Measurements from ENCODE around the gene BRINP3.

The BRINP3 gene

GRCh38 chr1:190138266-190138665, 339.4 kb downstream of the BRINP3 start:
- Histone ChIP-seq H3K27me3 (ENCODE audit: insufficient read depth, low read length) (no peaks in the 10 kb centered on the region), H3K23ac (ENCODE audit: low read length) (no peak overlapping the region), H3K9ac (ENCODE audit: low read length) (no peak overlapping the region), H3K27ac (ENCODE audit: low read depth, low read length) (no peak overlapping the region), H3K79me2 (ENCODE audit: control insufficient read depth, insufficient read depth, low read length, poor library complexity) (no peaks in the 10 kb centered on the region), H3K18ac (ENCODE audit: low read length) (no peak overlapping the region), H2BK120ac (ENCODE audit: insufficient read depth, low read length, poor library complexity) (no peak overlapping the region), H2BK5ac (ENCODE audit: low read depth, low read length, poor library complexity) (no peak overlapping the region), H2AFZ (ENCODE audit: insufficient read depth, low read length, poor library complexity) (no peak overlapping the region), H2BK12ac (ENCODE audit: low read length) (no peak overlapping the region), H3K14ac (ENCODE audit: low read length) (no peak overlapping the region), H4K91ac (ENCODE audit: low read depth, low read length) (no peak overlapping the region), H3K4me3 (ENCODE audit: low read depth, low read length) (no peak overlapping the region), H3K4me1 (ENCODE audit: control insufficient read depth in 1 of 2, insufficient read depth in 2 of 2, low read length in 2 of 2) (no peaks in the 10 kb centered on the region), H2AK5ac (ENCODE audit: low read length) (no peak overlapping the region), H3K79me1 (ENCODE audit: low read length) (no peaks in the 10 kb centered on the region), H3K9me3 (ENCODE audit: insufficient read depth, low read depth, low read length) (no peaks in the 10 kb centered on the region), H3K4me2 (ENCODE audit: low read length) (no peak overlapping the region), H4K12ac (ENCODE audit: low read depth, low read length) (no peak overlapping the region), H4K8ac (ENCODE audit: low read depth, low read length) (no peak overlapping the region), H3K36me3 (ENCODE audit: control insufficient read depth in 1 of 2, insufficient read depth in 2 of 2, low read length in 2 of 2) (no peaks in the 10 kb centered on the region), H3K4ac (ENCODE audit: low read depth, low read length) (no peak overlapping the region)
- no peak for DNase-seq
- WGBS (ENCODE audit: extremely low coverage, insufficient coverage, insufficient read length), result no CpG with 5 or more reads among the region's 2 CpGs

DNA sequence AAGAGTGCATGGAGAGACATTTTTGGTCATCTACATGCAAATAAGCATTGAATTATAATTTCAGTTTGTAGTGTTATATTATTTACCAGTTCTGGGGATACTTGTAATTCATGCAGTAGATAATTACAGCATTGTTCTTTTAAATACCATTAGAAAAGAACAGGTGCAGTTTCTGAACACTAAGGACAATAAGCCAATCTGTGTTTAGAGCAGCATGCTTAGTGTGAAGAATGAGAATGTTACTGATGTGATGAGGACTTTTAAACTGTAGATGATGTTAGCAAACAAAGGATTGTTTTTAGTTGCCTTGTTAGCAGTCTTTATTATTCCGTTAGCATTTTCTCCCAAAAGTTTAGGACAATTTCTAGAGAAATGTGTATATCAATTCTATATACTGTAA, 348.3 kb downstream of the BRINP3 start:
- WGBS (ENCODE audit: extremely low coverage, insufficient coverage, insufficient read length), result no CpG with 5 or more reads among the region's 1 CpG
- H3K36me3 ChIP-seq (ENCODE audit: control insufficient read depth in 1 of 2, insufficient read depth in 2 of 2, low read length in 2 of 2), result no peaks in the 10 kb centered on the region
- no peak overlapping the region for H3K4me2 ChIP-seq (ENCODE audit: low read length)

DNA sequence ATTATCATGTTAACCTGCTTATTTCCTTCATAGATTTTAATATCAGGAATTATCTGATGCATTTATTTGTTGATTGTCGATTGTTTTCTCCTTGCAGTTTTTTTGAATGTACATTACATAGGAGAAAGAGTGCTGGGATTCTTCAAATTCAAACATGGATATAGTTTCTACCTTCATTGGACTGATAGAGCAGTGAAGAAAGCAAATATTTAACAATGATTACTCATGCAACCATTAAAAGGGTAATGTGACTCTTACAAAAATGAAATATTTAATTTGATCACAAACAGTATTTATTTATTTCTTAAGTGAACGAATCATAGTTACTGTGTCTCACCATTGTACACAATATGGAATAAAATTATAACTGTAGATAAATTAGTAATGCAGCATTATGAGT, 350.9 kb downstream of the BRINP3 start:
- no peak for DNase-seq
- WGBS (ENCODE audit: extremely low coverage, insufficient coverage, insufficient read length), result no CpG with 5 or more reads among the region's 2 CpGs
- no peak overlapping the region for H2BK120ac ChIP-seq (ENCODE audit: insufficient read depth, low read length, poor library complexity)
- no peak overlapping the region for H4K12ac ChIP-seq (ENCODE audit: low read depth, low read length)
- H3K27ac ChIP-seq (ENCODE audit: low read depth, low read length), result no peak overlapping the region
- no peaks in the 10 kb centered on the region for H3K4me1 ChIP-seq (ENCODE audit: control insufficient read depth in 1 of 2, insufficient read depth in 2 of 2, low read length in 2 of 2)
- H4K8ac ChIP-seq (ENCODE audit: low read depth, low read length), result no peak overlapping the region
- H4K91ac ChIP-seq (ENCODE audit: low read depth, low read length), result no peak overlapping the region
- H3K4ac ChIP-seq (ENCODE audit: low read depth, low read length), result no peak overlapping the region
- H3K79me1 ChIP-seq (ENCODE audit: low read length), result no peaks in the 10 kb centered on the region
- no peaks in the 10 kb centered on the region for H3K27me3 ChIP-seq (ENCODE audit: insufficient read depth, low read length)
- no peak overlapping the region for H3K9ac ChIP-seq (ENCODE audit: low read length)
- no peaks in the 10 kb centered on the region for H3K9me3 ChIP-seq (ENCODE audit: insufficient read depth, low read depth, low read length)
- no peak overlapping the region for H3K4me3 ChIP-seq (ENCODE audit: low read depth, low read length)
- no peaks in the 10 kb centered on the region for H3K79me2 ChIP-seq (ENCODE audit: control insufficient read depth, insufficient read depth, low read length, poor library complexity)
- no peak overlapping the region for H2BK5ac ChIP-seq (ENCODE audit: low read depth, low read length, poor library complexity)
- no peak overlapping the region for H2AFZ ChIP-seq (ENCODE audit: insufficient read depth, low read length, poor library complexity)
- H2BK12ac ChIP-seq (ENCODE audit: low read length), result no peak overlapping the region
- H3K14ac ChIP-seq (ENCODE audit: low read length), result no peak overlapping the region
- no peak overlapping the region for H3K18ac ChIP-seq (ENCODE audit: low read length)
- H3K23ac ChIP-seq (ENCODE audit: low read length), result no peak overlapping the region
- H3K36me3 ChIP-seq (ENCODE audit: control insufficient read depth in 1 of 2, insufficient read depth in 2 of 2, low read length in 2 of 2), result no peaks in the 10 kb centered on the region
- no peak overlapping the region for H2AK5ac ChIP-seq (ENCODE audit: low read length)
- no peak overlapping the region for H3K4me2 ChIP-seq (ENCODE audit: low read length)

More for the DNA sequence above, 348.3 kb downstream of the BRINP3 start:
- Histone ChIP-seq H3K23ac (ENCODE audit: low read length) (no peak overlapping the region), H4K91ac (ENCODE audit: low read depth, low read length) (no peak overlapping the region), H2AK5ac (ENCODE audit: low read length) (no peak overlapping the region), H3K4ac (ENCODE audit: low read depth, low read length) (no peak overlapping the region), H4K12ac (ENCODE audit: low read depth, low read length) (no peak overlapping the region), H3K18ac (ENCODE audit: low read length) (no peak overlapping the region), H3K79me1 (ENCODE audit: low read length) (no peaks in the 10 kb centered on the region), H3K27me3 (ENCODE audit: insufficient read depth, low read length) (no peaks in the 10 kb centered on the region), H3K27ac (ENCODE audit: low read depth, low read length) (no peak overlapping the region), H4K8ac (ENCODE audit: low read depth, low read length) (no peak overlapping the region), H2BK5ac (ENCODE audit: low read depth, low read length, poor library complexity) (no peak overlapping the region), H3K9ac (ENCODE audit: low read length) (no peak overlapping the region), H3K4me1 (ENCODE audit: control insufficient read depth in 1 of 2, insufficient read depth in 2 of 2, low read length in 2 of 2) (no peaks in the 10 kb centered on the region), H2BK12ac (ENCODE audit: low read length) (no peak overlapping the region), H3K9me3 (ENCODE audit: insufficient read depth, low read depth, low read length) (no peaks in the 10 kb centered on the region), H3K79me2 (ENCODE audit: control insufficient read depth, insufficient read depth, low read length, poor library complexity) (no peaks in the 10 kb centered on the region), H2AFZ (ENCODE audit: insufficient read depth, low read length, poor library complexity) (no peak overlapping the region), H3K4me3 (ENCODE audit: low read depth, low read length) (no peak overlapping the region), H2BK120ac (ENCODE audit: insufficient read depth, low read length, poor library complexity) (no peak overlapping the region), H3K14ac (ENCODE audit: low read length) (no peak overlapping the region)
- no peak for DNase-seq

- Histone ChIP-seq H3K4ac (ENCODE audit: low read depth, low read length) (no peak overlapping the region), H3K9ac (ENCODE audit: low read length) (no peak overlapping the region), H3K79me2 (ENCODE audit: control insufficient read depth, insufficient read depth, low read length, poor library complexity) (no peaks in the 10 kb centered on the region), H3K18ac (ENCODE audit: low read length) (no peak overlapping the region), H3K4me2 (ENCODE audit: low read length) (no peak overlapping the region), H3K23ac (ENCODE audit: low read length) (no peak overlapping the region), H2BK12ac (ENCODE audit: low read length) (no peak overlapping the region), H3K27ac (ENCODE audit: low read depth, low read length) (no peak overlapping the region), H3K27me3 (ENCODE audit: insufficient read depth, low read length) (no peaks in the 10 kb centered on the region), H4K12ac (ENCODE audit: low read depth, low read length) (no peak overlapping the region), H2AK5ac (ENCODE audit: low read length) (no peak overlapping the region), H3K4me3 (ENCODE audit: low read depth, low read length) (no peak overlapping the region), H3K9me3 (ENCODE audit: insufficient read depth, low read depth, low read length) (no peaks in the 10 kb centered on the region), H2BK120ac (ENCODE audit: insufficient read depth, low read length, poor library complexity) (no peak overlapping the region), H2BK5ac (ENCODE audit: low read depth, low read length, poor library complexity) (no peak overlapping the region), H3K14ac (ENCODE audit: low read length) (no peak overlapping the region), H3K4me1 (ENCODE audit: control insufficient read depth in 1 of 2, insufficient read depth in 2 of 2, low read length in 2 of 2) (no peaks in the 10 kb centered on the region), H2AFZ (ENCODE audit: insufficient read depth, low read length, poor library complexity) (no peak overlapping the region), H4K91ac (ENCODE audit: low read depth, low read length) (no peak overlapping the region), H3K79me1 (ENCODE audit: low read length) (no peaks in the 10 kb centered on the region), H4K8ac (ENCODE audit: low read depth, low read length) (no peak overlapping the region), H3K36me3 (ENCODE audit: control insufficient read depth in 1 of 2, insufficient read depth in 2 of 2, low read length in 2 of 2) (no peaks in the 10 kb centered on the region)
- no peak for DNase-seq
- WGBS (ENCODE audit: extremely low coverage, insufficient coverage, insufficient read length), result no CpG with 5 or more reads among the region's 3 CpGs
Observed at GRCh38 chr1:190124068-190124467, 353.6 kb downstream of the BRINP3 start.

All from trophoblast cell (in vitro differentiated cells and primary cell).